GM19468 (cell line): ENCODE results near the gene BUD23.
"Not testable (repeated sequence)": the region's sequence is repeated elsewhere in the genome, so short reads cannot be mapped to it uniquely, and the experiment has no call there.

ENCODE experiments used
- ATAC-seq: cut with Tn5 transposase; IDR thresholded peaks from one replicate; pipeline ENCODE4 v1.9.1; 2021; ENCODE audit warnings: mild to moderate bottlenecking, moderate library complexity, moderate number of reproducible peaks; ENCODE audit not compliant: unreplicated experiment; ENCODE audit errors: extremely low read depth

The BUD23 gene

GRCh38 chr7:73667344-73668102 is 15.9 kb upstream of the BUD23 start, which contains the start of gene VPS37D:
Gene VPS37D (plus strand): TSS chr7:73667831. CDS start chr7:73667959, 128 bp downstream.
- ATAC-seq: peak; percentile 73

- no peak for ATAC-seq
Measured at GRCh38 chr7:73668103-73668885, 15.1 kb upstream of the BUD23 start.

- no peak for ATAC-seq
Measured at GRCh38 chr7:73668886-73669230, 14.5 kb upstream of the BUD23 start.

GRCh38 chr7:73669288-73669701 is 14.1 kb upstream of the BUD23 start:
- ATAC-seq: no peak

- no peak for ATAC-seq
Measured at GRCh38 chr7:73669858-73670385, 13.5 kb upstream of the BUD23 start.

GRCh38 chr7:73671322-73671661 is 12.1 kb upstream of the BUD23 start:
- ATAC-seq: no peak

GRCh38 chr7:73671857-73672445 is 11.4 kb upstream of the BUD23 start:
- ATAC-seq: no peak

GRCh38 chr7:73674468-73675124 is 8.8 kb upstream of the BUD23 start:
- no peak for ATAC-seq

GRCh38 chr7:73676062-73676461 is 7.3 kb upstream of the BUD23 start:
- not testable (repeated sequence) for ATAC-seq

GRCh38 chr7:73678862-73679261 is 4.5 kb upstream of the BUD23 start:
- ATAC-seq: no peak

GRCh38 chr7:73679709-73680108 is 3.7 kb upstream of the BUD23 start:
- ATAC-seq: no peak

GRCh38 chr7:73680501-73680900 is 2.9 kb upstream of the BUD23 start:
- ATAC-seq: no peak

- no peak for ATAC-seq
Measured at GRCh38 chr7:73681031-73681430, 2.4 kb upstream of the BUD23 start.

GRCh38 chr7:73682745-73683055 is 697 bp upstream of the BUD23 start:
- ATAC-seq: no peak

GRCh38 chr7:73683788-73684693 is 644 bp downstream of the BUD23 start:
- ATAC-seq: no peak

- ATAC-seq: no peak
Measured at GRCh38 chr7:73685311-73685710, 1.9 kb downstream of the BUD23 start.

GRCh38 chr7:73688288-73688687 is 4.9 kb downstream of the BUD23 start:
- no peak for ATAC-seq

GRCh38 chr7:73690646-73691045 is 7.2 kb downstream of the BUD23 start:
- ATAC-seq: no peak

- no peak for ATAC-seq
Measured at GRCh38 chr7:73696372-73696771, 13.0 kb downstream of the BUD23 start.

- no peak for ATAC-seq
Measured at GRCh38 chr7:73698410-73698809, 15.0 kb downstream of the BUD23 start.
